GM12864 (cell line): ENCODE data around the gene PCYT2.

Source experiments
- DNase-seq: peaks from one replicate; pipeline ENCODE4 v3.0.0-alpha.2; 2011; ENCODE audit warnings: low read depth
- H3K4me3 ChIP-seq: 2 replicates; pipeline ENCODE4 v1.5.1; 2011; ENCODE audit warnings: mild to moderate bottlenecking, low read depth, low read length, control low read depth
- CTCF ChIP-seq: IDR thresholded peaks from 2 replicates; pipeline ENCODE4 v1.5.1; 2011; ENCODE audit warnings: low read depth, mild to moderate bottlenecking, moderate library complexity, low read length, control low read depth, inconsistent platforms; ENCODE audit errors: missing control alignments

Gene PCYT2

GRCh38 chr17:81884968-81885367 is 26.2 kb downstream of the PCYT2 start:
- H3K4me3 ChIP-seq = no peak overlapping the region
- DNase-seq = no peak
- TF ChIP-seq CTCF = no peak

GRCh38 chr17:81884520-81884919 is 26.7 kb downstream of the PCYT2 start:
- H3K4me3 ChIP-seq = no peak overlapping the region
- TF ChIP-seq CTCF = no peak
- no peak for DNase-seq

- TF ChIP-seq CTCF = no peak
- no peak overlapping the region for H3K4me3 ChIP-seq
- DNase-seq = no peak
Measured at GRCh38 chr17:81879121-81879520, 32.1 kb downstream of the PCYT2 start.

GRCh38 chr17:81878294-81878693 is 32.9 kb downstream of the PCYT2 start:
- DNase-seq = no peak
- no peak overlapping the region for H3K4me3 ChIP-seq
- TF ChIP-seq CTCF = no peak

- no peak for DNase-seq
- TF ChIP-seq CTCF = no peak
- no peak overlapping the region for H3K4me3 ChIP-seq
Measured at GRCh38 chr17:81877569-81877968, 33.6 kb downstream of the PCYT2 start.

- TF ChIP-seq CTCF = peak; percentile 29
- peak; percentile 63 for DNase-seq
- peak overlapping the region; percentile 99 for H3K4me3 ChIP-seq
Measured at GRCh38 chr17:81871387-81872230, 39.6 kb downstream of the PCYT2 start.

- no peak for DNase-seq
- TF ChIP-seq CTCF = no peak
Measured at GRCh38 chr17:81870981-81871386, 40.2 kb downstream of the PCYT2 start, which contains the start of gene ARHGDIA. TSS of gene ARHGDIA (minus strand) at chr17:81871337. CDS start at chr17:81869930, 1,407 bp downstream.

More at GRCh38 chr17:81870981-81871386, 40.2 kb downstream of the PCYT2 start, which contains the start of gene ARHGDIA:
- peak within 1 kb of the TSS; percentile 99 for H3K4me3 ChIP-seq
